Aorta (tissue), 5 donors: ENCODE results near the gene NEGR1. TPM values are rescaled to one million over a fixed set of nuclear protein-coding genes. Genes with fewer than 3 reads are reported as not detected.

Source experiments
- ATAC-seq: fragments of 200-7000 bp; cut with Tn5 transposase; one replicate; pipeline ENCODE4 v1.9.1; 2022; ENCODE audit warnings: moderate library complexity; ENCODE audit not compliant: low FRiP score
- DNase-seq, 2 donors: peaks; one replicate each; pipeline ENCODE4 v3.0.0-alpha.2; 2020
- H3K27ac ChIP-seq, 2 donors: one replicate each; pipeline ENCODE4 v1.5.1; 2013; ENCODE audit warnings: low read length in 2 of 2, mild to moderate bottlenecking in 2 of 2, moderate library complexity in 2 of 2, control low read depth in 1 of 2, inconsistent platforms in 1 of 2, low read depth in 1 of 2
- H3K27me3 ChIP-seq, 2 donors: one replicate each; pipeline ENCODE4 v1.6.1; 2013; ENCODE audit warnings: control low read depth in 1 of 2, low read length in 1 of 2, mild to moderate bottlenecking in 1 of 2, moderate library complexity in 1 of 2; ENCODE audit not compliant: insufficient read depth in 2 of 2, control insufficient read depth in 1 of 2
- H3K36me3 ChIP-seq, 2 donors: one replicate each; pipeline ENCODE4 v1.6.1; 2013; ENCODE audit warnings: control low read depth in 1 of 2, low read length in 1 of 2, mild to moderate bottlenecking in 1 of 2; ENCODE audit not compliant: insufficient read depth in 2 of 2, control insufficient read depth in 1 of 2
- H3K4me1 ChIP-seq, 2 donors: one replicate each; pipeline ENCODE4 v1.6.1; 2013; ENCODE audit warnings: low read length in 2 of 2, control low read depth in 1 of 2, mild to moderate bottlenecking in 1 of 2, moderate library complexity in 1 of 2; ENCODE audit not compliant: insufficient read depth in 2 of 2, control insufficient read depth in 1 of 2
- H3K4me3 ChIP-seq, 2 donors: one replicate each; pipeline ENCODE4 v1.5.1; 2013; ENCODE audit warnings: low read length in 2 of 2, control low read depth in 1 of 2, mild to moderate bottlenecking in 1 of 2
- H3K9me3 ChIP-seq: one replicate; pipeline ENCODE4 v1.6.1; 2013; ENCODE audit warnings: mild to moderate bottlenecking, low read length; ENCODE audit not compliant: control insufficient read depth
- WGBS, 2 donors: extraction: QIAGEN DNeasy Blood & Tissue Kit; methylation state at CpG; one replicate each; pipeline ENCODE4 v1.1.7; 2013; 5-methylcytosine and 5-hydroxymethylcytosine counted together
- intact Hi-C, 2 donors: fragments of 100-400 bp; cut with DNase I; formaldehyde crosslinking; loops; one replicate each; pipeline versions ENCODE4 v1.14.2 to v1.15.0; 2022
- polyA plus RNA-seq, 2 donors: library from polyadenylated mRNA; stranded (reverse); fragments of 200-250 nt; gene quantifications; one replicate each; pipeline ENCODE4 v1.2.3, GENCODE V29; 2013
- total RNA-seq, 2 donors: library from RNA; stranded (reverse); fragmentation: NEBNext Ultra II Directional; extraction: Animal tissue kit (Norgen Biotek cat#: 25700); gene quantifications; one replicate each; pipeline ENCODE4 v1.2.1, GENCODE V29; 2021
- donor health status: healthy with polysubstance abuse.
- donor health status: Bipolar disorder and iron deficiency.
- donor health status: DM: no; HTN: no; CAD: no.
- donor health status: DM: no; HTN: no; CAD: no.
- donor health status: DM: yes; HTN: yes; CAD: no.

Gene NEGR1
- total and polyA plus RNA-seq, 4 donors, result 3.5 to 50.3 (median 18.4) TPM

DNA sequence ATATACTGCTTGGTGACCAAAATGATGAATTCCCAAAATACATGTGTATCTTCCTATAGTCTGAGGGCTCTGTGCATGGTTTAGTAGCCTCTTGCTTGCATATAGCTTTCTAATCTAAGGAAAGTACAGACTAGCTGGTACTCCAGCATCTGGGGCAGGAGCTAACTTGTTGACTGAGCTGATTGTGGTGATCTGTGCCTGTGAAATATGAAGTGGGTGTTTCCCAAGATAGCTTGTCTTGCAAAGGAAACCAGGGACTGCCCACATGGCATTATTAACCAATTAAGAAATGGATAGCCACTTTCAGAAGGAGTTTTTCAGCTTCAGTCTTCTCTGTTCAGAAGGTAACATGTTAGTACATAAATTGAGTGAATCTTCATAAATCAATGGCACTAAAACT is 219.8 kb downstream of the NEGR1 start:
- Histone ChIP-seq H3K27me3 (no peaks in the 10 kb centered on the region), H3K36me3 (no peaks in the 10 kb centered on the region), H3K4me3 (no peak overlapping the region), H3K4me1 (no peaks in the 10 kb centered on the region), H3K9me3 (no peaks in the 10 kb centered on the region), H3K27ac (no peak overlapping the region)
- intact Hi-C loops, result no loop called here
- DNase-seq (no peak), ATAC-seq (no peak)

DNA sequence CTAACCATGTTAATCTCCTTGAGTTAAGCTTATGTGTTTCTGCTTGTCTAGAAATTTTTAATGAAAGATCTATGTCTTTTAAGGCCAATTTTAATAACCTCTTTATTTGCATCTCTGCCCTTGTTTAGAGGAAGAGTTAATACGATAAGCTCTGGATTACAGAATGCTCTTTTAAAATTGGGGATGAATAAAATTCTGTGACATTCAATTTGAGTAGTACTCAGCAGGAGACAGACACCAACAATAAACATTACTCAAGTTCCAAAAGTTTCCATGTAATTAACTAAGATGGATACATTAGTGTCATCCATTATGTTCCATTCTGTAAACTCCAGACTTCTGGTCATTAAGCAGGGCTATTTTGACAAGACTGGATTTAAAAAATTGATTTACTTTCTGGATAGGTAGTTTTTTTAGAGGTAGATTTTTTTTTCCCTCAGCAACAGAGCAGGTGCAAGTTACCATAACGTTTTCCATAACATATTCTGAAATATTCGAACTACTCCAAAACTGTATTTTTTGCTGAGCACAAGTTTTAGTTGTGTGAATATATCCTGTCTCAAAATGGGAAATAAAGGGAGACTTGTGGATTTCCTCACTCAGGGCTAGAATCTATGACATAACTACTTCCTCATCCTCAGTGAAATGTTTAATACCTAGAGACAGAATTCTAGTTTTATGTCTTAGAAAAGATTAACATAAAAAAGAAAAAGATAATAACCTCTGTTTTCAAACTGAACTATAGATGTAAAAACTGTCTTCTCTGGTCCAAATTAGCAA is 221.7 kb downstream of the NEGR1 start:
- H3K27ac ChIP-seq, result no peak overlapping the region
- intact Hi-C loops, result no loop called here
- no peaks in the 10 kb centered on the region for H3K27me3 ChIP-seq
- H3K36me3 ChIP-seq, result no peaks in the 10 kb centered on the region
- no peak for ATAC-seq
- no peak overlapping the region for H3K4me3 ChIP-seq
- no peak for DNase-seq
- no peaks in the 10 kb centered on the region for H3K4me1 ChIP-seq
- 74 to 82% methylated on average over 3 of the region's 3 CpGs for WGBS, 2 donors
- H3K9me3 ChIP-seq, result no peaks in the 10 kb centered on the region

DNA sequence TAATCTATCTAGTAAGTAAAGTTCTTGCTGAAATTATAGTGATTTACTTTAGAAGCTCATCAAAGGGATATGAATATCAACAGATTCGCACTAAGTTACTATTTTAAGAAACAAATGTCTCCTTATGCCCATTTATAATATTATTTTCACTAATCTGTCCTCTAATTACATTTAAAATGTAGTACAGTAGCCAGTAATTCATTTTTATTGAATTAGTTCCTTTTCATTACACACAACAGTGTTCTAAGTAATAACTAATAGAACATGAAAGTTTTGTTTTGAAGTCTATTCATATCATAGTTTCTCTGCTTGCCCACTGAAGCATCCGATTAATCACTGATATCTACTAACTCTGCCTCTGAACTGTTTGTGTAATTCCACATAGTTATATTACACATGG is 225.8 kb downstream of the NEGR1 start:
- Histone ChIP-seq H3K4me1 (no peaks in the 10 kb centered on the region), H3K36me3 (no peaks in the 10 kb centered on the region), H3K27me3 (no peaks in the 10 kb centered on the region), H3K9me3 (no peaks in the 10 kb centered on the region), H3K27ac (no peak overlapping the region), H3K4me3 (no peak overlapping the region)
- intact Hi-C loops, result no loop called here
- WGBS, 2 donors, result 95% methylated on average over 2 of the region's 2 CpGs
- DNase-seq, result no peak
- no peak for ATAC-seq

DNA sequence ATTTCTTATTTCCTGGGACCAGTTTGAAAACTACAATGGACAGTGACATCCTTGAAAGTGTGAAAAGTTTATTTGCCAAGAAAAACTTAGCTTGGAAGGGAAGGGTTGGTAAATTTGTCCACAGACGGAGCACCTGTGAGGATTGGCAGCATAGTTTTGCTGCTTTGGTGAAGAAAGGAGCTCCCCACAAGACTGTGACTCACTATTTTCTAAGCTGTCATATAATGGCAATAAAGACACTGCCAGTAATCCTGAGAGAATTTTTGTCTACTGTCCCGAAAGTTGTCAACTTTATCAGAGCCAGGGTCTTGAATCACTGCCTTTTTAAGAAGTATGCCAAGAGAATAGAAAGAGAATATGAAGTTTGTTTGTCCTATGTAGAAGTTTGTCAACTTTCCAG is 230.8 kb downstream of the NEGR1 start:
- ATAC-seq, result no peak
- Histone ChIP-seq H3K4me3 (no peak overlapping the region), H3K4me1 (no peaks in the 10 kb centered on the region), H3K27ac (no peak overlapping the region), H3K9me3 (no peaks in the 10 kb centered on the region), H3K36me3 (no peaks in the 10 kb centered on the region), H3K27me3 (no peaks in the 10 kb centered on the region)
- intact Hi-C loops, result no loop called here
- 10 to 20% methylated on average over 2 of the region's 2 CpGs for WGBS, 2 donors
- DNase-seq, result no peak

DNA sequence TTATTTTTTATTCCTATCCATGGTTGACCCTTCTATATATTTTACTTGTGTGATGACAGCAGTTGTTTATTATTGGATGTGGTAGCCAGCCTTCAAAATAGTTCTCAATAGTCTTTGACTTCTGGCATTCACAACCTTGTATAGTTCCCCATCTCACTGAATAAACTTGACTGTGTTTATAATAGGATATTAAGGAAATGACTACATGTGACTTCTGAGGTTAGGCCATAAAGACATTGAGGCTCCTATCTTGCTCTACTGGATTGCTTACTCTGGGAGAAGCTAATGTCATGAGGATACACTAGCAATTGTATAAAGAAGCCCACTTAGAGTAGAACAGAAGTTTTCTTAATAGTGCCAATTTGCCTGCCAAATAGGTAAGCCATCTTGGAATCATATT is 231.8 kb downstream of the NEGR1 start:
- no peaks in the 10 kb centered on the region for H3K27me3 ChIP-seq
- ATAC-seq, result no peak
- H3K27ac ChIP-seq, result no peak overlapping the region
- no peak for DNase-seq
- intact Hi-C loops, result no loop called here
- H3K36me3 ChIP-seq, result no peaks in the 10 kb centered on the region
- H3K9me3 ChIP-seq, result no peaks in the 10 kb centered on the region
- no peaks in the 10 kb centered on the region for H3K4me1 ChIP-seq
- H3K4me3 ChIP-seq, result no peak overlapping the region

DNA sequence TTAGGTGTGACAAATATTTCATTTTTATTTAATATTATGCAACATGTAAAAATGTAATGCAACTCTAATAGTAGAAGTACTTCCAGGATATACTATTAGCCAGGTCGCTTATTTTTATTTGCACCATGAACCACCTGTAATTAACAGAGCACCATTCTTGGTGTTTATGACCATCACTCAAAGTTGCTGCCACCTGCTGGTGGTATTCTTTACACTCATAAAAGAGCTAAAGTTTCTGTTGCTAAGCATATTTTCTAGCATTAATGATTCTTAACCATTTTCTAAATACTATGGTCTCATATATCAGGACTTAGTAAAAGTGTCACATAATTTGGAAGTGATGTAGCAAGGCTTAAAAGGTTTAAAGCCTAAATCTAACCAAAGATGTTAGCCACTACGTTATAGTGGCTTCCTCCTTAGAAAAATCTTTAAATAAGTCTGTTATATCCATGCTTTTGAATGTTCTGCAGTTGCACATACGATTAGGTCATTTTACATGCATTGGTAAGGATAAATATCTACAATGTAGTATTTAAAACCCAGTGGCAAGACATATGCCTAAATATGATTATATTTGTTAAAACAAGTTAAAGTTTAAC is 244.5 kb downstream of the NEGR1 start:
- Histone ChIP-seq H3K36me3 (no peaks in the 10 kb centered on the region), H3K4me1 (no peaks in the 10 kb centered on the region), H3K27me3 (no peaks in the 10 kb centered on the region), H3K9me3 (no peaks in the 10 kb centered on the region), H3K27ac (no peak overlapping the region), H3K4me3 (no peak overlapping the region)
- no peak for ATAC-seq
- WGBS, 2 donors, result 56 to 63% methylated on average over 3 of the region's 3 CpGs
- DNase-seq, result no peak
- intact Hi-C loops, result no loop called here

DNA sequence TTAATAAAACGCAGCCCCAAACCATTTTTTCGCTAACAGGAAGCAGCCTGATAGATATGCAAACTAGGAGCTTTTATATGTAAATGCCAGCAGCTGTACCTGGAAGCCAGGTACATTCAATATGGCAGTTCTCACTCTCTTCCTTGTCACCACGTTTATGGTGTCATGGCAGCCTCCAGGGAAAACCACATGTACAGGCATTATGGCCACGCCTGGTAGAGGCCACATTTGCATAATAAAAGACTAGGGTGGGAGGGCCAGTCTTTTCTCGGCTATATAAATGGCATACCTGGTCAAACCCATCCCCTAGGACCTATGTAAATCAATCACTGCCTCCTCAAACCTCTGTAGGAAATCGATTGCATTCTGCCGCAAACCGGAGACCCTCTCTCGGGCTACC is 247.5 kb downstream of the NEGR1 start:
- no peak overlapping the region for H3K27ac ChIP-seq
- no peaks in the 10 kb centered on the region for H3K4me1 ChIP-seq
- H3K4me3 ChIP-seq, result no peak overlapping the region
- no peak for DNase-seq
- ATAC-seq, result no peak
- H3K9me3 ChIP-seq, result no peaks in the 10 kb centered on the region
- 92 to 95% methylated on average over 9 of the region's 9 CpGs for WGBS, 2 donors
- no peaks in the 10 kb centered on the region for H3K36me3 ChIP-seq
- H3K27me3 ChIP-seq, result no peaks in the 10 kb centered on the region
- intact Hi-C loops, result no loop called here

DNA sequence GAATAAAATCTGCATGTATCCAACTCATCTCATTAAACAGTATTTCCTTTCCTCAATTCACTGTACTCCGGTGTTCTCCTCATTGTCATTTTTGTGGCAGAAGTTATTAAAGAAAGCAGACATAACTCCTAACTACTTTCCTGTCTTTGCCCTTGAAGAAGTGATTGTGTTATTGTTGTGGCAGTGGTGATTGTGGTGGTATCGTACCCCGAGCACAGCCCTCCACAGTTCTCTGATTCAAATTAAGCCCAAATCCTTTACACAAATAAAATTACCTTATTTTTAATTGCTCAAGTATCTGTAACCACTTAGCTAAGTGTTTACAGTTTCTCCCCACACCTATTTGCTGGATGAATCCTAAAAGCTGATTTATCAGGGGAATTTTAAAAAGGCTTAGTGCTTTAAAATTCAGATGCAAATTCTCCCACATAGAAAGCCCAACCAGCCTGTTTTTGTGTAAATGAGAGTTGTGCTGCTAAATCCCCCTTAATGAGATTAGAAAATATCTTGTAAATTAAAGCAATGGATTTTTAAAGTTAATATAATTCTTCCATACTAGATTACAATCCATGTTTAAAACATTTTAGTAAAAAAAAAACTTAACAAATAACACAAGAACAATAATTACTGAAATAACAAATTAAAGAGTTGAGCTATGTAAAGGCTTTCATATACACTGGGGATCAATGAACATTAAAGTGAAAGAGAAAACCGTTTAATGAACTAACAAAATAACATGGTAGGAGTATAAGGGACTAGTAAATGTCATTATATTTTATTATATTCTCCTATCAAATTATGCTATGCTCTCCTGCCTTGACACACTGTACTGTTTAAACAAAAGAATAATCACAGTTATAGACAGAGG is 259.0 kb downstream of the NEGR1 start:
- H3K36me3 ChIP-seq, result no peaks in the 10 kb centered on the region
- intact Hi-C loops, result no loop called here
- DNase-seq (no peak), ATAC-seq (no peak)
- WGBS, 2 donors, result 54 to 70% methylated on average over 4 of the region's 4 CpGs
- no peaks in the 10 kb centered on the region for H3K27me3 ChIP-seq
- H3K4me3 ChIP-seq, result no peak overlapping the region
- H3K27ac ChIP-seq, result no peak overlapping the region
- H3K4me1 ChIP-seq, result peaks cover 0 to 2% of the 10 kb centered on the region in 2 donors
- H3K9me3 ChIP-seq, result no peaks in the 10 kb centered on the region
